Breast epithelium (tissue), 3 donors: ENCODE data around the gene RBP2.

ENCODE experiments used
- POLR2A ChIP-seq: fragments of 450-650 bp; IDR thresholded peaks from one replicate; pipeline ENCODE4 v1.6.1; 2016; ENCODE audit warnings: antibody characterized with exemption, mild to moderate bottlenecking, moderate library complexity
- POLR2AphosphoS5 ChIP-seq, 3 donors: sonication (generic); formaldehyde crosslinking; IDR thresholded peaks; one replicate each; pipeline ENCODE4 v1.6.1; 2017; ENCODE audit warnings: antibody characterized with exemption in 3 of 3
- TF ChIP-seq, protein P1 (sequence below), 3 donors: fragments of 450-650 bp; IDR thresholded peaks; one replicate each; pipeline ENCODE4 v1.5.1; 2016 to 2017; ENCODE audit warnings: antibody characterized with exemption in 3 of 3, mild to moderate bottlenecking in 3 of 3, moderate library complexity in 3 of 3

DNA sequence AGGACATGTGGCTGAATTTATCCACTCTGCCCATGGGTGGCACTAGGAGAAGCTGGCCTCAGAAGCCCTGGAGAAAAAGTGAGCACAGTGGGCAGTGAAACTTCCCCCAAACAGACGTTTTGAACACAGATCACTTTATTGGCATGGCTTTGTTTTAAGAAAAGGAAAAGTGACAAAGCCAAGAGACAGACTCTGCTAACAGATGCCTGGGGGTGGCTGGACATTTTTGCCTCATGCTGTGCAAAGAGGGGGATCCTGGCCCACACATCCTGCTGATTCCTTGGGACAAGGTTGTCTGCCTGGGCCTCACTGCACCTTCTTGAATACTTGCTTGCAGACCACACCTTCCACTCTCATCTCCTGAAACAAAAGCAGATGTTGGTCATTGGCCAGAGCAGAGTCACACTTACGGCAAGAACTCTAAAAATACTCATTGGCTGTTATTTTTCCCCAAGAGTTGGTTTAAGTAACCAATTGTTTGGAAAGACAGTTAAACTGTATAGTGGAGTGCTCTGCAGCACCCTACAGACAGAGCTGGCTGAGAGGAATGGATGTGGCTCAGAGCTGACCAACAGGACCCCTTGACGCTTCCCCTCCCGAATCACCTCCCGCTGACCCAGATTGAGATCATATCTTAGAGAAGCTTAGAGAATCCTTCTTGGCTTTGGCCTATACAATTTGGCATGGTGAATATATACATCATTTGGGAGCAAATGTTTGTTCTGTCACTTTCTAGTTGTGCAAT, 41.2 kb upstream of the RBP2 start:
- TF ChIP-seq, protein P1, sequence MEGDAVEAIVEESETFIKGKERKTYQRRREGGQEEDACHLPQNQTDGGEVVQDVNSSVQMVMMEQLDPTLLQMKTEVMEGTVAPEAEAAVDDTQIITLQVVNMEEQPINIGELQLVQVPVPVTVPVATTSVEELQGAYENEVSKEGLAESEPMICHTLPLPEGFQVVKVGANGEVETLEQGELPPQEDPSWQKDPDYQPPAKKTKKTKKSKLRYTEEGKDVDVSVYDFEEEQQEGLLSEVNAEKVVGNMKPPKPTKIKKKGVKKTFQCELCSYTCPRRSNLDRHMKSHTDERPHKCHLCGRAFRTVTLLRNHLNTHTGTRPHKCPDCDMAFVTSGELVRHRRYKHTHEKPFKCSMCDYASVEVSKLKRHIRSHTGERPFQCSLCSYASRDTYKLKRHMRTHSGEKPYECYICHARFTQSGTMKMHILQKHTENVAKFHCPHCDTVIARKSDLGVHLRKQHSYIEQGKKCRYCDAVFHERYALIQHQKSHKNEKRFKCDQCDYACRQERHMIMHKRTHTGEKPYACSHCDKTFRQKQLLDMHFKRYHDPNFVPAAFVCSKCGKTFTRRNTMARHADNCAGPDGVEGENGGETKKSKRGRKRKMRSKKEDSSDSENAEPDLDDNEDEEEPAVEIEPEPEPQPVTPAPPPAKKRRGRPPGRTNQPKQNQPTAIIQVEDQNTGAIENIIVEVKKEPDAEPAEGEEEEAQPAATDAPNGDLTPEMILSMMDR (IDR thresholded peaks at IDR 0.05), result no peak
- TF ChIP-seq POLR2A (no peak), POLR2AphosphoS5 (IDR thresholded peaks at IDR 0.05) (no peak)
